Stimulated activated CD4-positive, alpha-beta T cell treated with anti-CD3 and anti-CD28 coated beads, TNF-alpha, amount 100 ng/mL, for 4 hours (primary cell): ENCODE results near the gene LENG1.

Source experiments
- DNase-seq, 3 experiments: peaks; one replicate each; pipeline ENCODE4 v3.0.0-alpha.2; 2020; ENCODE audit warnings: low read depth in 3 of 3

LENG1 gene

GRCh38 chr19:54141356-54141755 lies 18.2 kb downstream of the LENG1 start:
- no peak for DNase-seq

GRCh38 chr19:54138489-54139256 lies 20.8 kb downstream of the LENG1 start:
- DNase-seq, result no peak

- DNase-seq, result no peak
Measured at GRCh38 chr19:54137699-54138488, 21.6 kb downstream of the LENG1 start, which contains the start of gene CNOT3. Gene CNOT3, plus strand, starts transcription at chr19:54137762. Its CDS starts 5,217 bp downstream, at chr19:54142979.

- DNase-seq, result peak; percentile 85 to 99 (median 97)
Measured at GRCh38 chr19:54136864-54137698, 22.4 kb downstream of the LENG1 start.

- DNase-seq, result no peak
Measured at GRCh38 chr19:54136086-54136863, 23.2 kb downstream of the LENG1 start.

GRCh38 chr19:54133957-54134590 lies 25.4 kb downstream of the LENG1 start:
- no peak for DNase-seq

GRCh38 chr19:54133312-54133956 lies 26.1 kb downstream of the LENG1 start:
- no peak for DNase-seq

DNA sequence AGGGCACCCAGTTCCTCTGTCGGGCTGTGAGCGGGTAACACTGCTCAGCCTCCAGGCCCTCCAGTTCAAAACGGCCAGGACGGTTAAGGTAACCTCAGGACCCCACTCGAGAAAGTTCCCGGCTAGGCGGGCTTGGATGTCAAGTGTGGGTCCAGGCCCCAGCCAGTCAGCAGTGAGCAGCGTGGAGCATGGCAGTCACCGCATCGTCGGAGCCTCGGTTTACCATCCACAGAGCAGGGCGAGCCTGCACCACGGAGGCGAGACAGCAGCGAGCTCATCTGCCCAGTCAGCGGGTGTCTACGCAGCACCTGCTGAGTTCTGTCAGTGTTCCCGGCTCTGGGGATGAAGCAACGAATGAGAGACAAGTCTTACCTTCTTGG lies 29.9 kb downstream of the LENG1 start:
- DNase-seq, result no peak

DNA sequence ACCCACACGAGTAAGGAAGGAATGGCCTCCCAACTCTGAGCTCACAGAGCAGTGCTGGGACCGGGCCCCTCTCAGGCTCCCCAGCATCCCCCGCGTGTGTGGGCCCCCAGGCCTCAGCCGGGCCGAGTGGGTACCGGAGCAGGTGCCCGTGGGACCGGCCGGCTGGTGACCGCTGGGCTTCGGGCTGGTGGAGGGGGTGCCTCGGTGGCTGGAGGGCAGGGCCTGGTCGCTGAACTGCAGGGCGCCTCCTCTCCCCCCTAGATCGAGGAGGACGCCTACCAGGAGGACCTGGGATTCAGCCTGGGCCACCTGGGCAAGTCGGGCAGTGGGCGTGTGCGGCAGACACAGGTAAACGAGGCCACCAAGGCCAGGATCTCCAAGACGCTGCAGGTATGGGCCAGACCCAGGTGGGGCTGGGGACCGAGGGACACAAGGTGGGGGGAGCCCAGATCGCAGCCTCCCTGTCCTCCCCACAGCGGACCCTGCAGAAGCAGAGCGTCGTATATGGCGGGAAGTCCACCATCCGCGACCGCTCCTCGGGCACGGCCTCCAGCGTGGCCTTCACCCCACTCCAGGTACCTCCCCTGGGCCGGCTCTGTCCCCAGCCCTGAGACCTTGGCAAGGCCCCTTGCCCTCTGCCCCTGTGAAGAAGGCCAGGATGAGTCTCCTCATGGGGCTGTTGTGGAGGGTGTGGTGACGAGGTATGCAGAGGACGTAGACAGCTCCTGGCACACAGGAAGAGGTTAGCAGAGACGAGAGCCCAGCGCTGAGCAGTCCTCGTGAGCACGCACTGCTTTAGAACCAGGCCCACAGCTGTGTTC lies 30.5 kb downstream of the LENG1 start:
- no peak for DNase-seq

GRCh38 chr19:54128441-54128725 lies 31.1 kb downstream of the LENG1 start:
- DNase-seq, result no peak

DNA sequence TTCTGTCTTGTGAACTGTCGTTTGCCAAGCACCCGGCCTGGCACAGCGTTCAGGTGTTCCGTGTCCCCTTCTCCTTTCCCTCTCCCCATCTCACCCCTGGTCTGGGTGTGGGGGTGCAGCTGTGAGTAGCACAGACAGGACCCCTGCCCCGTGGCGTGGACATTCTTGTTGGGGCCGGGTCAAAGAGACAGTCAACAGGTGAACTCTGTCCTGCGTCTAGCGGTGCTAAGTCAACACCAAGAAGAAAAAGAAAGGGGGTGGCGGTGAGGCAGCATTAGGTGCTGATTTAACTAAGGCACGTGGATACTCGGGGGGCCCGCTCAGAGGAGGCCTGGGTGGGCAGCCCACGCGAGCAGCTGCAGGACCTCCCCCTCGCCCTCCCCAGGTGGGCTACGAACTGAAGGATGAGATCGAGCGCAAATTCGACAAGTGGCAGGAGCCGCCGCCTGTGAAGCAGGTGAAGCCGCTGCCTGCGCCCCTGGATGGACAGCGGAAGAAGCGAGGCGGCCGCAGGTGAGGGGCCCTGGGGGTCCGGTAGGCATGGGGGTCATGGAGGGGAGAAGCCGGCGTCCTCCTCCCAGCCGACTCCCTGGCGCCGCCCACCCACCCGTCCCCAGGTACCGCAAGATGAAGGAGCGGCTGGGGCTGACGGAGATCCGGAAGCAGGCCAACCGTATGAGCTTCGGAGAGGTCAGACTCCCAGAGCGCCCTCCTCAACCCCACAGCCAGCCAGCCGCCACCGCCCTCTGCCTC lies 31.7 kb downstream of the LENG1 start:
- no peak for DNase-seq

GRCh38 chr19:54125713-54126112 lies 33.8 kb downstream of the LENG1 start:
- no peak for DNase-seq

DNA sequence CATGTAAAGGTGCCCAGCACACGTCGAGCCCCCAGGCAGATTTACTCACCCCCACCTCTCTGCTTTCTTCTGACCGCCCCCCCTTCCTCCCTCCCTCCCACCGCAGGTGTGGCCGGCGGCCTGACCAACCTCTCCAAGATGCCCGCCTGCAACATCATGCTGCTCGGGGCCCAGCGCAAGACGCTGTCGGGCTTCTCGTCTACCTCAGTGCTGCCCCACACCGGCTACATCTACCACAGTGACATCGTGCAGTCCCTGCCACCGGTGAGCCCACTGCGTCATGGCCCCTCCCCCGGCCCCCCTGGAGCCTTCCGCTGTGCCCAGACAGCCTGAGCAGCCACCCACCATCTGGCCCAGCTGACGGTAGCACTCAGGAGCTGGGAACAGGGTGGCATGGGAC lies 35.1 kb downstream of the LENG1 start:
- no peak for DNase-seq

- DNase-seq, result no peak
Measured at GRCh38 chr19:54123682-54124081, 35.8 kb downstream of the LENG1 start.

DNA sequence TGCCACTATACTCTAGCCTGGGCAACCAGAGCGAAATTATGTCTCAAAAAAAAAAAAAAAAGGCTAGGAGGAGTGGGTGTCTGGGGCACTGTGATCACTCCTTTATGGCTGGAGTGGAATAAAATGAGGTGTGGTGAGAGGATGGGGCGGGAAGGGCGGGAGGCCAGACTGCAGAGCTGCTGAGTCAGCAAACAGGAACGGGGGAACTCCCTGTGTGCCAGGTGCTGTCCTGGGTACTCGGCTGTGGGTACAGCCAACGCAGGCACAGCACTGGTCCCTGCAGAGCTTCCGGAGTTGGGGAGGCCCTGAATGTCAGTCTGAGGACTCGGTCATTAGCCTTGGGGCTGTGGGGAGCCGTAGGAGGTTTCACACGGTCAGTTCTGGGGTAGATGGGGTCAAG lies 38.3 kb downstream of the LENG1 start:
- DNase-seq, result no peak

DNA sequence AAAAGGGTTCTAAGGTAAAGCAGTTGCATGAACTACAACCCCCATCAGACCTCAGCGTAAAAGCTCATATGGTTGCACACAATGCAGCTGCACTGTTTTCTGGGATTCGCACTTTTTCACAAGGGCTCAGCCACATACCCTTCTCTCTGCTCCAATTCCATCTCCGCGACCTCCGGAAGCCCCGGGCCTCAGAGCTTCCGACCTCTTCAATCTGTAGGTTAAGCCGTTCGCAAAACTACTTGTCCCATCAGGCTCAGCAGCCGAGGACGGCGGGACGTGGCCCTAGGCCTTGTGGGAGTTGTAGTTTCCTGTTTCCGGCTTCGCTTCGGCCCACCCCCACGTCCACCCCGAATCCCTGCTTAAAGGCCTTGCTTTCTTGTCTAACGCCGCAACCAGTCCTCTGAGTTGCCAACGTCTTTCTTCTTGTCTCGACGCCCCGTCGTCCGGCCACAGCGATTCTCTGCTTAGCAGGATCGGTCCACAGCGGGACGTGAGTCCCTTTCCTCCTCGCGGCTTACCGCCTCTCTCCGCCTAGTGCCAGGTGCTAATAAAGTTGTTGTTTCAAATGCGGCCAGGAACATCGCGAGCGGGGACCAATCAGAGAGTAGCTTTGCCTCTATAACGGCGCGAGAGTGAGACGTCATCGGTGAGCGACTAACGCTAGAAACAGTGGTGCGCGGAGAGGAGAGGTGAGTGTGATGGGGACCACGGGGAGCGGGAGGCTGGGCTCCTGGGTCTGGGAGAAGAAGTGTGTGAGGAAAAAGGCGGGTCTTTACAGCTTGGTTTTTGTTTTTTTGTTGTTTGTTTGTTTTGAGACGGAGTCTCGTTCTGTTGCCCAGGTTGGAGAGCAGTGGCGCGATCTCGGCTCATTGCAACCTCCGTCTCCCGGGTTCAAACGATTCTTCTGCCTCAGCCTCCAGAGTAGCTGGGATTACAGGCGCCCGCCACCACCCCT lies 44.1 kb downstream of the LENG1 start, which contains the start of the genes PRPF31 and TFPT:
PRPF31 (plus strand) TSS at position 646 of the 955 bp plus-strand sequence. CDS start 2,525 bp downstream, outside the sequence.
TFPT (minus strand) TSS at position 549 of the 955 bp plus-strand sequence; CDS start at position 161, 388 bp downstream.
- peak; percentile 77 to 94 (median 93) for DNase-seq

DNA sequence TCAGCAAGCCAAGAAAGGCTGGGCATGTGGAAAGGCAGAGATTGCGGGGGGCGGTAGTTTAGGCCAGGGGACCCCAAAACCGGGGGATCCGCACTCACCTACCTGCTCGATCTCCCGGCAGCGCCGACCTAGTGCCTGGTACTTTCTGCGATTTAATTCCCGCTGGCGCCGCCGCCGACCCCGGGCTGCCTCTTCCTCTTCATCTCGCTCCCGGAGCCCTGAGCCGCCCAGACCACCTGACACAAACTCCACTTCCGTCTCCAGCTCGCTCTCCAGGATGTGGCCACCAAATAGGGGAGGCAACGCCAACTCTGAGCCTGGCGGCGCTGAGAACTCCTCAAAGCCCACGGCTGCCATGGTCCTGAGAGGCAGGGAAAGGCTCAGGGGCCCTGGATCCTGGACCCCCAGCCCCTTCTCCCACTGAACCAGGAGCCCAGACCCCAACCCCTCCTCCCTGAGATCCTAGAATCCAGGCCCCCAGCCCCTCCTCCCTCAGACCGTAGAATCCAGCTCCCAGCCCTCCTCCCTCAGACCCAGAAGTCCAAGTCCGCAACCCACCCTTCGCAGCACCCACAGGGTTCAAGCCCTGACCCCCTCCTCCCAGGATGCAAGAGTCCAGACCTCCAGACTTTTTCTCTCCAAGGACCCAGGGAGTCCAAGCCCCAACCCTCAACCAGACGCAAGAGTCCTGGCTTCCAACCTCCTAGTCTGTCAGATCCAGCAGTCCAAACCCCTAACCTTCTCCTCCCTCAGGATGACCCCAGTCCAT lies 45.0 kb downstream of the LENG1 start:
- no peak for DNase-seq
